HS-5 (cell line): Measurements from ENCODE around the gene SCML2.
A peak's percentile ranks its signal among the peaks of the same experiment; 100 is the strongest.
"Not testable (repeated sequence)": the region's sequence is repeated elsewhere in the genome, so short reads cannot be mapped to it uniquely, and the experiment has no call there.

Experiments
- DNase-seq: peaks from one replicate; pipeline ENCODE4 v3.0.0-alpha.2; 2012; ENCODE audit warnings: low read depth

The SCML2 gene

GRCh38 chrX:18271725-18272124 is 82.8 kb downstream of the SCML2 start:
- DNase-seq = no peak

DNA sequence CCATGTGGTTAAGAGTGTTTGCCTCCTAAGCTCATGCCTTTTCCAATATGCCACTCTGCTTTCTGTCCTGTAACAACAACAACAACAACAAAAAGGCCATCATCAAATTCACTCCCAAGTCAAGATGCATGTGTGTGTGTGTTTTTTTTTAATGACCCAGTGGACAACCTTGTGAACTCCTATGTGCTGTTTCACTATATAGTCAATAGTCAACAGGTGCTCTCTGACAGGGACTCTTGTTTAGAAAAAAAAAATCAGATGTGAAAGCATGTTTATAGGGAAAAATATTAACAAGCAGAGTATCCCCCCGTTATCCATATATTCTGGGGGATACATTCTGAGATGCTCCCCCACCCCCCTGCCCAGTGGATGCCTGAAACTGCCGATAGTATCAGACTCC is 83.2 kb downstream of the SCML2 start:
- no peak for DNase-seq

GRCh38 chrX:18255059-18255458 is 99.4 kb downstream of the SCML2 start:
- no peak for DNase-seq

DNA sequence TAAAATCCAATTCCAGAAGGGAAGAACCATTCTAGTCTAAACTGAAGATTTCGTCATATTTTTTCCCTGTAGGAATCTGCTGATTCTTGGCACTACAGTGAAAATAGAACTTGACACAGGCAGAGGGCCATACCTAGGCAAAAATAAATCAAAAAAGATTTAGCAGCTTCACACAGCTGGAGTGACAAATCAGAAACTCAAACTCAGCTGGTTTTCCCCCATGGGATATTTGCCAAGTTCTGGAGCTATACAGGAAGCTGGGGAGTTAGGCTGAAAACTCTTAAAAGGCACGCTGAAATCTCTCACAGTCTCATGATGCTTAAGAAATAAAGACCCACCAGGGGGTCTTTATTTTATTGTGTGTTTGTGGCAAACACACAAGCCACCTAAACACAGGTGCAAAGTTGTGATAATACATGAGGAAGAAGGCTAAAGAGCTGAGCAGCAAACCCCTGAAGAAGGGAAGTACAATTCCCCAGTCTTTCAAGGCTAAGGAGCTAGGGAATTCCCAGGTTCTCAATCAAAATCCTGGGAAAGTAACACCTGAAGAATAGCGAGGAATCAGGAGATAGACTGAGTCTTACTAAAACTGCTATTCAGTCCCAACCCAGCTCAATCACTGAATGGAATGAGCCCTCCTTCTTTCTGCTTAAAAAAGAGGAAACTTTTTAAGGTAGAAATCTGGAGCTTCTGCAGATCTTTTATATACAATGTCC is 101.7 kb downstream of the SCML2 start:
- DNase-seq = no peak

DNA sequence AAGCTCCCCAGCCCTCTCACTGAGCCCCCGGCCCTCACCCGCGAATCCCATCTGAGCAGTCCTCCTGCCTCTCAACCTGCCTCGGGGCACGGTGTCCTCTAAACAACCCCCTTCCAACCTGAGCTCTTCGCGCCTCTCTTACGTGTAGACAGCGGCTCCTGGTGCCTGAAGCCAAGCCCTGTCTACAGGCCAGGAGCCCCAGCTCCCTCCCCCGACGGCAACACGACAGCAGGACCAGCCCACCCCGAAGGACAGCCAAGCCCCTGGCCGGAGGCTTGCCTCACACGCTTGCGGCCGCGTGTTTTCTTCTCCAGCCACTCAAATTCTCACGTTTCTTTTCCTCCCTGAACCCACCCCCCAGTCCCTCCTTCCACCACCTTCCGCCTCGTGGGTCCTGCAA is 124.8 kb downstream of the SCML2 start:
- not testable (repeated sequence) for DNase-seq

- no peak for DNase-seq
These were observed 126.4 kb downstream of the SCML2 start for GRCh38 chrX:18228069-18228468.

GRCh38 chrX:18227458-18227857 is 127.0 kb downstream of the SCML2 start:
- DNase-seq = no peak

DNA sequence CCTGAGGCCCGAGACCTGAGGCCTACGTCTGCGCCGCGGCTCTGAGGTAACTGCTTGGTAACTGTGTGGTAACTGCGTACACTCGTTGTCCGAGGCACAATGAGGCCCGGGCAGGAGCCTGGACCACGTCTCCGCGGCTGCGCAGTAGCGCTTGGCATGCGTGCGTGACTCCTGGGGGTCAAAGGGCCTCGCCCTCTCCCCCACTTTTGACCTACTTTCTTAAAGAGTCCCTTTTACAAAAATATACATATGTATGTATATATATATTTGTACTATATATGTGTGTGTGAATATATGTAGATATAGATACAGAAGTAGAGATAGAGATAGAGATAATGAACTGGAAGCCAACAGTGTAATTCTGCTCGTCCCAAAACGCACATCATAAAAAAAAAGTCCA is 133.7 kb downstream of the SCML2 start, which contains the start of gene BEND2:
TSS of gene BEND2 (minus strand) at position 101 of the 400 bp plus-strand sequence. CDS start 136 bp downstream, outside the sequence.
- no peak for DNase-seq

- DNase-seq = peak; percentile 0
These were observed 144.0 kb downstream of the SCML2 start for GRCh38 chrX:18210470-18210869.

DNA sequence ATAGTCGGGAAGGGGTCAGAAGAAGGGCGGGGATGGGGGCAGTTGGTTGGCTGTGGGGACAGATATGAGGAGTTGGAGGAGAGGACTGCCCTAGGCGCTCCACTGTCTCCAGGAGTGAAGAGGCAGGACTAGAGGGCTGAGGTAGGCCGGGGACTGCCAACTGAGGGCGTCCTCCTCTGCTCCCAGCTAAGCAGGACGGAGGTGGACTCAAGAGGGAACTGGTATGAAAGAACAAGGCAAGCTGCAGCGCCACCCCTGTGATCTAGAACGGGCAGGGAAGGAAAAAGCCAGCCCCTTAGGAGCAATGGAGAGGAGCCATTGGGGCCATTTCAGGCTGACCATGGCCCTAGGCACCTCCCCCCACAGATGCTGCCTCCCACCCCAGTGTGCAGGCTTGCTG is 147.8 kb downstream of the SCML2 start:
- DNase-seq = no peak

- DNase-seq = no peak
These were observed 150.9 kb downstream of the SCML2 start for GRCh38 chrX:18203631-18204030.

GRCh38 chrX:18194688-18195087 is 159.8 kb downstream of the SCML2 start:
- DNase-seq = no peak
